Body of pancreas (tissue), 4 donors: ENCODE measurements around the gene C1orf122. TPM values are rescaled to one million over a fixed set of nuclear protein-coding genes. Genes with fewer than 3 reads are reported as not detected.

ENCODE experiments used
- ATAC-seq: fragments of 150-250 bp; one replicate; pipeline ENCODE4 v1.9.1; 2016
- DNase-seq, 4 donors: peaks; one replicate each; pipeline ENCODE4 v3.0.0-alpha.2; 2019
- H3K27ac ChIP-seq, 4 donors: fragments of 200-600 bp; sonication (generic); 1 replicate in 3 of 4; 2 replicates in 1 of 4; pipeline versions ENCODE4 v1.5.1 to v1.6.1; 2016 to 2019; ENCODE audit warnings: mild to moderate bottlenecking in 1 of 4, mixed read lengths in 1 of 4, moderate library complexity in 1 of 4
- H3K27me3 ChIP-seq, 2 donors: fragments of 200-600 bp; sonication (generic); one replicate each; pipeline ENCODE4 v1.6.0; 2016; ENCODE audit warnings: mild to moderate bottlenecking in 1 of 2
- H3K36me3 ChIP-seq, 2 donors: fragments of 200-600 bp; sonication (generic); replicated peaks in 1 of 2; 2 replicates each; pipeline ENCODE4 v1.5.1; 2016; ENCODE audit warnings: low read depth in 2 of 2; ENCODE audit not compliant: insufficient read depth in 1 of 2
- H3K4me1 ChIP-seq: fragments of 200-600 bp; sonication (generic); one replicate; pipeline ENCODE4 v1.6.0; 2016
- H3K4me3 ChIP-seq, 2 donors: fragments of 200-600 bp; sonication (generic); 1 replicate in 1 of 2; 2 replicates in 1 of 2; pipeline ENCODE4 v1.5.1; 2016 to 2019
- H3K9me3 ChIP-seq, 3 donors: fragments of 200-600 bp; sonication (generic); 1 replicate in 2 of 3; 2 replicates in 1 of 3; pipeline ENCODE4 v1.5.1; 2016
- CTCF ChIP-seq, 7 experiments: fragments of 450-650 bp in 4 of 7; fragments of 200-600 bp in 3 of 7; sonication (generic) in 3 of 7; IDR thresholded peaks; one replicate each; pipeline ENCODE4 v1.5.1; 2016 to 2019; ENCODE audit warnings: antibody characterized with exemption in 7 of 7
- POLR2A ChIP-seq, 3 donors: fragments of 450-650 bp; IDR thresholded peaks; one replicate each; pipeline ENCODE4 v1.6.1; 2016; ENCODE audit warnings: antibody characterized with exemption in 3 of 3, mild to moderate bottlenecking in 2 of 3
- WGBS, 2 donors: methylation state at CpG; one replicate each; pipeline ENCODE4 v1.1.5; 2017; 5-methylcytosine and 5-hydroxymethylcytosine counted together
- intact Hi-C: fragments of 100-400 bp; cut with DNase I; formaldehyde crosslinking; loops from one replicate; pipeline ENCODE4 v1.15.1; 2023
- total RNA-seq, 2 donors: library from RNA; depleted of rRNA; stranded (reverse); fragments of >200 nt; gene quantifications; one replicate each; pipeline ENCODE4 v1.1.0, GENCODE V29; 2016

C1orf122 gene
- total RNA-seq, 2 donors from 2014 or later = 26.2 to 71.9 TPM

GRCh38 chr1:37795340-37796125, 12.1 kb upstream of the C1orf122 start:
- Histone ChIP-seq H3K27me3 (no peaks in the 10 kb centered on the region), H3K4me3 (no peak overlapping the region), H3K9me3 (no peaks in the 10 kb centered on the region), H3K4me1 (peaks cover 20% of the 10 kb centered on the region), H3K36me3 (peaks cover 0 to 3% of the 10 kb centered on the region in 2 donors), H3K27ac (no peak overlapping the region)
- 29 to 79% methylated on average over 7 to 22 of the region's 22 CpGs for WGBS, 2 donors
- intact Hi-C loops = loop anchor here (10.0 kb wide), 2 partner anchors 59 to 101 kb away; partner anchors contain the start of genes CDCA8 and MTF1
- peak; percentile 54 for ATAC-seq
- no peak for TF ChIP-seq POLR2A (IDR thresholded peaks at IDR 0.05)
- no peak for TF ChIP-seq CTCF (IDR thresholded peaks at IDR 0.05)
- peak; percentile 63 to 76 (median 67) for DNase-seq

- Histone ChIP-seq H3K27me3 (no peaks in the 10 kb centered on the region), H3K9me3 (no peaks in the 10 kb centered on the region), H3K36me3 (peaks cover 0 to 6% of the 10 kb centered on the region in 2 donors), H3K27ac (no peak overlapping the region), H3K4me3 (no peak overlapping the region), H3K4me1 (peaks cover 20% of the 10 kb centered on the region)
- 91 to 96% methylated on average over 3 of the region's 3 CpGs for WGBS, 2 donors
- TF ChIP-seq POLR2A (IDR thresholded peaks at IDR 0.05) (no peak), CTCF (IDR thresholded peaks at IDR 0.05) (no peak)
- intact Hi-C loops = loop anchor here (10.0 kb wide), 2 partner anchors 57 to 103 kb away; partner anchors contain the start of genes CDCA8 and MTF1
- ATAC-seq = no peak
- no peak for DNase-seq
Measured at GRCh38 chr1:37797750-37798345, 9.7 kb upstream of the C1orf122 start.

- Histone ChIP-seq H3K27me3 (no peaks in the 10 kb centered on the region), H3K27ac (no peak overlapping the region), H3K9me3 (no peaks in the 10 kb centered on the region), H3K4me3 (no peak overlapping the region), H3K36me3 (peaks cover 8 to 27% of the 10 kb centered on the region in 2 donors), H3K4me1 (peaks cover 12% of the 10 kb centered on the region)
- intact Hi-C loops = no loop called here
- TF ChIP-seq POLR2A (IDR thresholded peaks at IDR 0.05) (no peak), CTCF (IDR thresholded peaks at IDR 0.05) (no peak)
- DNase-seq (no peak), ATAC-seq (no peak)
- WGBS, 2 donors = 90 to 100% methylated on average over 1 of the region's 1 CpG
Measured at GRCh38 chr1:37802439-37802838, 5.2 kb upstream of the C1orf122 start.

- DNase-seq = peak in 2 of 4 donors; percentile 29 to 31
- Histone ChIP-seq H3K27me3 (no peaks in the 10 kb centered on the region), H3K36me3 (peaks cover 8 to 24% of the 10 kb centered on the region in 2 donors), H3K9me3 (no peaks in the 10 kb centered on the region), H3K27ac (peak overlapping the region; percentile 93 to 97 (median 94)), H3K4me1 (peaks cover 32% of the 10 kb centered on the region), H3K4me3 (peak overlapping the region; percentile 20 to 71)
- no peak for ATAC-seq
- 4 to 7% methylated on average over 8 to 9 of the region's 9 CpGs for WGBS, 2 donors
- intact Hi-C loops = no loop called here
- TF ChIP-seq POLR2A (IDR thresholded peaks at IDR 0.05) (no peak), CTCF (IDR thresholded peaks at IDR 0.05) (no peak)
Measured at GRCh38 chr1:37807220-37807554, 403 bp upstream of the C1orf122 start.
